GM06990 (cell line): Measurements from ENCODE around the gene CACNB4.

Source experiments
- DNase-seq: peaks from one replicate; pipeline ENCODE4 v3.0.0-alpha.2; 2011; ENCODE audit not compliant: insufficient read length; ENCODE audit errors: extremely low read depth
- H3K27me3 ChIP-seq: replicated peaks from 2 replicates; pipeline ENCODE4 v1.6.0; 2011; ENCODE audit warnings: low read length; ENCODE audit not compliant: control insufficient read depth, insufficient read depth
- H3K36me3 ChIP-seq: 2 replicates; pipeline ENCODE4 v1.5.1; 2011; ENCODE audit warnings: low read length; ENCODE audit not compliant: control insufficient read depth, insufficient read depth
- H3K4me3 ChIP-seq: replicated peaks from 2 replicates; pipeline ENCODE4 v1.5.1; 2011; ENCODE audit warnings: low read depth, mild to moderate bottlenecking, control low read depth, low read length
- TF ChIP-seq, protein P1 (sequence below): IDR thresholded peaks from 2 replicates; pipeline ENCODE4 v1.5.1; 2011; ENCODE audit warnings: low read length, control low read depth, mild to moderate bottlenecking, inconsistent platforms; ENCODE audit not compliant: insufficient read depth, poor library complexity, severe bottlenecking

CACNB4 gene

DNA sequence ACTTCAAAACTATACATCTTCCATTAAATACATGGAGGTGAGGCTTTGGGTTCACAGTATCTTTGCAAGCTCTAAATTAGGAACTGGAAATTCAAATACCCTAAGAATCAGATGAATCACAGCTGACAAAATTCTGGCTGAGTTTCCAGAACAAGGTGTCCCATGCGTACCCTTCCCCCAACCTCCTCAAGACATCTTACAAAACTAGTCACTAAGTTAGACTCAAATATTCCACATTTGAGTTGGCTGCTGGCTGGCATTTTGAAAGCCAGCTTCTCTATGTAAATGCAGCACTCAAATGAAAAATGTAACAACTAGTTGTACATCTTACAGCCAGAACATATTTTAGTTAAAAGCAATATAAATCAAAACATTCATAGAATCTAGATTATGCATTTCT, 139.6 kb downstream of the CACNB4 start:
- TF ChIP-seq, protein P1, sequence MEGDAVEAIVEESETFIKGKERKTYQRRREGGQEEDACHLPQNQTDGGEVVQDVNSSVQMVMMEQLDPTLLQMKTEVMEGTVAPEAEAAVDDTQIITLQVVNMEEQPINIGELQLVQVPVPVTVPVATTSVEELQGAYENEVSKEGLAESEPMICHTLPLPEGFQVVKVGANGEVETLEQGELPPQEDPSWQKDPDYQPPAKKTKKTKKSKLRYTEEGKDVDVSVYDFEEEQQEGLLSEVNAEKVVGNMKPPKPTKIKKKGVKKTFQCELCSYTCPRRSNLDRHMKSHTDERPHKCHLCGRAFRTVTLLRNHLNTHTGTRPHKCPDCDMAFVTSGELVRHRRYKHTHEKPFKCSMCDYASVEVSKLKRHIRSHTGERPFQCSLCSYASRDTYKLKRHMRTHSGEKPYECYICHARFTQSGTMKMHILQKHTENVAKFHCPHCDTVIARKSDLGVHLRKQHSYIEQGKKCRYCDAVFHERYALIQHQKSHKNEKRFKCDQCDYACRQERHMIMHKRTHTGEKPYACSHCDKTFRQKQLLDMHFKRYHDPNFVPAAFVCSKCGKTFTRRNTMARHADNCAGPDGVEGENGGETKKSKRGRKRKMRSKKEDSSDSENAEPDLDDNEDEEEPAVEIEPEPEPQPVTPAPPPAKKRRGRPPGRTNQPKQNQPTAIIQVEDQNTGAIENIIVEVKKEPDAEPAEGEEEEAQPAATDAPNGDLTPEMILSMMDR = no peak
- DNase-seq = no peak

DNA sequence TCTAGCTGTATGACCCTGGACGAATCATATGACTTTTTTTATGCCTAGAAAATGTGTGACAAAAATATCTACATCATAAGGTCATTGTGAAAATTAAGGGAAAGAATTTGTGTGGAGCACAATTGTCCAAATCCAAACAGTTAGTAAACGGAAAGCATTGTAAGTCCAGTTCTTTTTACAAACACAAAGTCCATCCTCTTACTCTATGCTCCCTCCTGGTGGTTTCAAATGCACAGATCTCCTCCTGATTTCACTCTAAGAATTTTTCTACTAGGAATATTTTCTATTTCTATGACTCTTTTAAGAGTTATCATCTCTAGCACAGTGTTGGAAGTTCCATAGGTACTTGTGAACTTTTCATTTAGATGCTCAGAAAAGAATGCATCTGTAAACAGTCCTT, 145.4 kb downstream of the CACNB4 start:
- no peaks in the 10 kb centered on the region for H3K36me3 ChIP-seq
- TF ChIP-seq, protein P1 = no peak
- no peak overlapping the region for H3K4me3 ChIP-seq
- DNase-seq = no peak
- no peaks in the 10 kb centered on the region for H3K27me3 ChIP-seq

More for the DNA sequence above, 139.6 kb downstream of the CACNB4 start:
- no peaks in the 10 kb centered on the region for H3K27me3 ChIP-seq
- H3K4me3 ChIP-seq = no peak overlapping the region
- no peaks in the 10 kb centered on the region for H3K36me3 ChIP-seq

DNA sequence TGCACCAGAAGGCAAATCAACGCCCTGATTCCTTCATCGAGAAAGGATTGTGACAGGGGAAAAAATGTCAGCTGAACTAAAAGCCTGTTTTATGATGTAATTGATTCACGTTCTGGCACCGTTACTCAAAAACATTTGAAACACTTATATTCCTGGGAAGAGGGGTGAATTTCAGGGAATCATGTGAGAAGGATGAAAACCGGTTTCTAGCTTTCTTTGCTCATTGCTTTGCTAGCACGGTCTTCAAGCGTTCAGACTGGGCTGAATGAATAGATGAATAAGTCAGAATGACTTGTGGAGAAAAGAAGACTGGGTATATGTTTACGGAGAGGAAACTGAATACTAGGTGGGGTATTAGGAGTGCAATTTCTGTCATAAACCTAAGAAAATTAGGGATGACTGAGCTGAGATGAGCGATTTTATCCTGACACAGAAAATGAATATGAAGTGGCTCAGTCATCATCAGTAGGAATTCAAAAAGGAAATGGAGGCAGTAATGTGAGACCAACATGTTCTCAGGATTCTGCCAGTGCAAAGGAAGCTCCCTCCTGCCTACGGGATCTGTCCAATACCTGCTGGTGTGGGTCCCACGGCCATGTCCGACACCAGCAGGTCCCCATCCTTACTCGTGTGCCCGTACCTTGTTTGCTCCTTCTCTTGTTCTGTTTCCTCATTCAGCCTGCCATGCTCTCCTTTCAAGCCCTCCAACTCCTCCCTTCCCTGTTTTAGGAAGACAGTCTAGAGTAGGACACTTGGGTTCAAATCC, 146.0 kb downstream of the CACNB4 start:
- H3K36me3 ChIP-seq = no peaks in the 10 kb centered on the region
- TF ChIP-seq, protein P1 = no peak
- no peaks in the 10 kb centered on the region for H3K27me3 ChIP-seq
- H3K4me3 ChIP-seq = no peak overlapping the region
- DNase-seq = no peak

DNA sequence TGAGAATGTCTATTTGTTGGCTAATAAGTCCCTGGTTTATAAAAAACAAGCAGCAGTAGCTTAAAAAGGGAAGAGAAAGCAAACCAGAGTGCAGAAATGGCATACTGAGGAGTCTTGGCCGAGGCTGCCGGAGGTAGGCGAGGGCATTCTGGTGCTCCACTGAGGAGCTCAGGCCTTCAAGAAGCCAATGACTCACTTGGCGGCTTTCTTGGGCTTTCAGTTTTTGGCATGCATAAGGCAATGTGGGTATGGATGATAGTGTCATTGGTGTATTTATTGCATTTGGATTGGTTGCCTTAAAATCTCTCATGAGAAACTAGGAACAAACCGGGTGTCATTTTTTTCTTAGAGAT, 151.1 kb downstream of the CACNB4 start:
- DNase-seq = no peak
- Histone ChIP-seq H3K36me3 (no peaks in the 10 kb centered on the region), H3K27me3 (no peaks in the 10 kb centered on the region), H3K4me3 (no peak overlapping the region)
- TF ChIP-seq, protein P1 = no peak

DNA sequence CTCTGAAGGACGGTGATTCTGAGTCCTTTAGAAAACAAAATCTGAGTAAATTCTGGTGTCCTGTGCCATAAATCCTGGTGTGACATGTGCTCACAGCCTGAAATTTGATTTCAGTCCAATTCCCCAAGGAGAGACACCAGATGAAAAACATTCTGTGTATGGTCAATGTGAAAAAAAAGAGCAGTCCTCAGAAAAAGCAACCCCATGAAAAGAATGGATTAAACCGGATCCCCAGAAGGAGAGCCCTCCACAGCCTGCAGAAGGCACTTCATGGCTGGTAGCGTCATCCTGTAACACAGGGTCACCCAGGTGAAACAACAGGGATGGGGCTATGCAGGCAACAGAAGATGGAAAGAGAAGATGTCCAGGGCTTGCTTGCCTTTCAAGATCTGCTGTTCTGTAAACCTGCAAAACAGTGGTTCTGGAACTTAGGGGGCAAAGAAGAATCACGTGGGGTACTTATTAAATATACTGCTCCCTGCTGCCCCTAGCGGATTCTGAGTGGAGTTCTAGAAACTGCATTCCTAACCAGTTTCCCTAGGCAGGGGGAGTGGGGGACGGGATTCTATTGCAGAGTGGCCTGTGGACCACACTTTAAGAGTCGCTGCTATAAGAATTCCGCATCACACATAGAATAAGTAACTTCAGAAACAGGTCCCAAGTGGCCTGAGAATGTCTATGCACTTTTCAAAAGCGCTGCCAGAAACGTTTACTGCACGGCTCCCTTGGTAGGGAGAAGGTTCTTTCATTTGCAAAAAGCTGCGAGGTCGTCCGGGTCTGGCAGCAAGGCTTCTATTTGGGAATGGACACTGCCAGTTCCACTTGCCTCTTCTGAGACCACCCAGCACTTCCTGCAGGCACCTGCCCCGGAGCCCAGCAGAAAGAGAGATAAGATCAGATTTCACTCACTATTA, 151.7 kb downstream of the CACNB4 start:
- Histone ChIP-seq H3K36me3 (no peaks in the 10 kb centered on the region), H3K4me3 (no peak overlapping the region), H3K27me3 (no peaks in the 10 kb centered on the region)
- TF ChIP-seq, protein P1 = peak; percentile 73
- peak; percentile 13 for DNase-seq
